ENCODE measurements around the gene CABYR. TPM values are rescaled to one million over a fixed set of nuclear protein-coding genes. Genes with fewer than 3 reads are reported as not detected.

Gene CABYR
- total and polyA plus RNA-seq, 2 of the 8 experiments (the other 6 are each of a cell fraction or from before 2014, with no cell fraction given) = 14.5 to 18.8 TPM

DNA sequence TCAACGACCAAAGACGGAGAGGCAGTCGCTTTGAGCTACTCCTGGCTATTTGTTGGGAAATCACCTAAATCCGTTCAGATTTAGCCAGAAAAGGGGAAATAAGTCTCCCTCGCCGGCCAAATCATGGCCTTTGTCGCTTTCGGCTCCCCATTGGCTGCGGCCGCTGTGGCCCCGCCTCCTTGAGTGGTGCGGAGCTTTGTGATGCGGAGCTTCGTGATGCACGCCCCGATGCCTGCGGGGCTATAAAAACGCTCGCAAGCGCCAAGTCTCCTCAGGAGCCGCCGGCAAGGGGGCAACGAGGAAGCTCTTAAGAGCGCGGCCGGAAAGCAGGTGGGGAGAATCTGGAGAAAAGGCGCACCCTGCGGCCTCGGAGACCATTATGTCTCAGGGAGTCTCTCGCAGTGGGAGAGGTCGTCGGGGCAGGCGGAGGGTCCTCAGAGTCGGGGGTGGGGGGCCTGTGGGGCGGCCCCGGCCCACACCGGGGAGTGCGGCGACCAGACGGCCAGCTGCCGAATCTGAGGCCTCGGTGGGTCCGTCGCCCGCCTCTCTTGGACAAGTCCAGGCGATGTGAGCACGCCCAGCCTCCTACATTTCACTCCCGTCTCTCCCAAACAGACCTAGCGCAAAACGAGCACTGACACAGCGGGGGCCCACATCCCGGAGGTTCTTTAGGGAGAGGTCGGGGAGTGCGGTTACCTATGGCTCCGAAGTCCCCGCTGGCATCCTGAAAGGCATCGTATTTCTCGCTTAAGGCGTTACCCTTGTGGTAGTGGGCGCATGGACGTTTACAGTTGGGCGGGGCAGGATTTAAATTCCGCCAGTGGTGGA lies at the start of gene CABYR (continued):
- TF ChIP-seq, protein P1, sequence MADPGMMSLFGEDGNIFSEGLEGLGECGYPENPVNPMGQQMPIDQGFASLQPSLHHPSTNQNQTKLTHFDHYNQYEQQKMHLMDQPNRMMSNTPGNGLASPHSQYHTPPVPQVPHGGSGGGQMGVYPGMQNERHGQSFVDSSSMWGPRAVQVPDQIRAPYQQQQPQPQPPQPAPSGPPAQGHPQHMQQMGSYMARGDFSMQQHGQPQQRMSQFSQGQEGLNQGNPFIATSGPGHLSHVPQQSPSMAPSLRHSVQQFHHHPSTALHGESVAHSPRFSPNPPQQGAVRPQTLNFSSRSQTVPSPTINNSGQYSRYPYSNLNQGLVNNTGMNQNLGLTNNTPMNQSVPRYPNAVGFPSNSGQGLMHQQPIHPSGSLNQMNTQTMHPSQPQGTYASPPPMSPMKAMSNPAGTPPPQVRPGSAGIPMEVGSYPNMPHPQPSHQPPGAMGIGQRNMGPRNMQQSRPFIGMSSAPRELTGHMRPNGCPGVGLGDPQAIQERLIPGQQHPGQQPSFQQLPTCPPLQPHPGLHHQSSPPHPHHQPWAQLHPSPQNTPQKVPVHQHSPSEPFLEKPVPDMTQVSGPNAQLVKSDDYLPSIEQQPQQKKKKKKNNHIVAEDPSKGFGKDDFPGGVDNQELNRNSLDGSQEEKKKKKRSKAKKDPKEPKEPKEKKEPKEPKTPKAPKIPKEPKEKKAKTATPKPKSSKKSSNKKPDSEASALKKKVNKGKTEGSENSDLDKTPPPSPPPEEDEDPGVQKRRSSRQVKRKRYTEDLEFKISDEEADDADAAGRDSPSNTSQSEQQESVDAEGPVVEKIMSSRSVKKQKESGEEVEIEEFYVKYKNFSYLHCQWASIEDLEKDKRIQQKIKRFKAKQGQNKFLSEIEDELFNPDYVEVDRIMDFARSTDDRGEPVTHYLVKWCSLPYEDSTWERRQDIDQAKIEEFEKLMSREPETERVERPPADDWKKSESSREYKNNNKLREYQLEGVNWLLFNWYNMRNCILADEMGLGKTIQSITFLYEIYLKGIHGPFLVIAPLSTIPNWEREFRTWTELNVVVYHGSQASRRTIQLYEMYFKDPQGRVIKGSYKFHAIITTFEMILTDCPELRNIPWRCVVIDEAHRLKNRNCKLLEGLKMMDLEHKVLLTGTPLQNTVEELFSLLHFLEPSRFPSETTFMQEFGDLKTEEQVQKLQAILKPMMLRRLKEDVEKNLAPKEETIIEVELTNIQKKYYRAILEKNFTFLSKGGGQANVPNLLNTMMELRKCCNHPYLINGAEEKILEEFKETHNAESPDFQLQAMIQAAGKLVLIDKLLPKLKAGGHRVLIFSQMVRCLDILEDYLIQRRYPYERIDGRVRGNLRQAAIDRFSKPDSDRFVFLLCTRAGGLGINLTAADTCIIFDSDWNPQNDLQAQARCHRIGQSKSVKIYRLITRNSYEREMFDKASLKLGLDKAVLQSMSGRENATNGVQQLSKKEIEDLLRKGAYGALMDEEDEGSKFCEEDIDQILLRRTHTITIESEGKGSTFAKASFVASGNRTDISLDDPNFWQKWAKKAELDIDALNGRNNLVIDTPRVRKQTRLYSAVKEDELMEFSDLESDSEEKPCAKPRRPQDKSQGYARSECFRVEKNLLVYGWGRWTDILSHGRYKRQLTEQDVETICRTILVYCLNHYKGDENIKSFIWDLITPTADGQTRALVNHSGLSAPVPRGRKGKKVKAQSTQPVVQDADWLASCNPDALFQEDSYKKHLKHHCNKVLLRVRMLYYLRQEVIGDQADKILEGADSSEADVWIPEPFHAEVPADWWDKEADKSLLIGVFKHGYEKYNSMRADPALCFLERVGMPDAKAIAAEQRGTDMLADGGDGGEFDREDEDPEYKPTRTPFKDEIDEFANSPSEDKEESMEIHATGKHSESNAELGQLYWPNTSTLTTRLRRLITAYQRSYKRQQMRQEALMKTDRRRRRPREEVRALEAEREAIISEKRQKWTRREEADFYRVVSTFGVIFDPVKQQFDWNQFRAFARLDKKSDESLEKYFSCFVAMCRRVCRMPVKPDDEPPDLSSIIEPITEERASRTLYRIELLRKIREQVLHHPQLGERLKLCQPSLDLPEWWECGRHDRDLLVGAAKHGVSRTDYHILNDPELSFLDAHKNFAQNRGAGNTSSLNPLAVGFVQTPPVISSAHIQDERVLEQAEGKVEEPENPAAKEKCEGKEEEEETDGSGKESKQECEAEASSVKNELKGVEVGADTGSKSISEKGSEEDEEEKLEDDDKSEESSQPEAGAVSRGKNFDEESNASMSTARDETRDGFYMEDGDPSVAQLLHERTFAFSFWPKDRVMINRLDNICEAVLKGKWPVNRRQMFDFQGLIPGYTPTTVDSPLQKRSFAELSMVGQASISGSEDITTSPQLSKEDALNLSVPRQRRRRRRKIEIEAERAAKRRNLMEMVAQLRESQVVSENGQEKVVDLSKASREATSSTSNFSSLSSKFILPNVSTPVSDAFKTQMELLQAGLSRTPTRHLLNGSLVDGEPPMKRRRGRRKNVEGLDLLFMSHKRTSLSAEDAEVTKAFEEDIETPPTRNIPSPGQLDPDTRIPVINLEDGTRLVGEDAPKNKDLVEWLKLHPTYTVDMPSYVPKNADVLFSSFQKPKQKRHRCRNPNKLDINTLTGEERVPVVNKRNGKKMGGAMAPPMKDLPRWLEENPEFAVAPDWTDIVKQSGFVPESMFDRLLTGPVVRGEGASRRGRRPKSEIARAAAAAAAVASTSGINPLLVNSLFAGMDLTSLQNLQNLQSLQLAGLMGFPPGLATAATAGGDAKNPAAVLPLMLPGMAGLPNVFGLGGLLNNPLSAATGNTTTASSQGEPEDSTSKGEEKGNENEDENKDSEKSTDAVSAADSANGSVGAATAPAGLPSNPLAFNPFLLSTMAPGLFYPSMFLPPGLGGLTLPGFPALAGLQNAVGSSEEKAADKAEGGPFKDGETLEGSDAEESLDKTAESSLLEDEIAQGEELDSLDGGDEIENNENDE (IDR thresholded peaks at IDR 0.05; ENCODE audit: insufficient replicate concordance, low read length) = no peak
- TF ChIP-seq MAX (IDR thresholded peaks at IDR 0.05) = 0 out of 2 replicates have a peak, but pooled peaks have one; percentile 14
- TF ChIP-seq CTBP2 (IDR thresholded peaks at IDR 0.05; ENCODE audit: borderline replicate concordance, insufficient read depth, insufficient read length, low read length) = no peak
- TF ChIP-seq SIRT6 (IDR thresholded peaks at IDR 0.05; ENCODE audit: low read length) = no peak
- peak; percentile 86 for TF ChIP-seq ASH2L (IDR thresholded peaks at IDR 0.05; ENCODE audit: low read length)
- TF ChIP-seq SP1 (IDR thresholded peaks at IDR 0.05; ENCODE audit: low read depth, low read length) = peak; percentile 65; the same call in 1 of the 2 replicates
- no peak for TF ChIP-seq EZH2 (IDR thresholded peaks at IDR 0.05; ENCODE audit: low read depth, low read length, severe bottlenecking)
- no peak for TF ChIP-seq SP2 (IDR thresholded peaks at IDR 0.05; ENCODE audit: low read length)
- no peak for TF ChIP-seq JUND (IDR thresholded peaks at IDR 0.05; ENCODE audit: low read length)

Data from H1 (cell line).